Raji (cell line): ENCODE data around the gene ALPL.

ENCODE experiments used
- POLR2A ChIP-seq: IDR thresholded peaks from 2 replicates; pipeline ENCODE4 v1.6.1; 2011; ENCODE audit warnings: low read depth, low read length, control low read depth; ENCODE audit not compliant: insufficient read depth

The ALPL gene

GRCh38 chr1:21509351-21510112, at the start of gene ALPL:
Gene ALPL, plus strand, starts transcription at chr1:21509423. Its CDS starts 44,659 bp downstream, at chr1:21554082.
- no peak for TF ChIP-seq POLR2A

GRCh38 chr1:21468599-21468998, 40.6 kb upstream of the ALPL start:
- TF ChIP-seq POLR2A, result no peak

- no peak for TF ChIP-seq POLR2A
These were observed 39.6 kb upstream of the ALPL start for GRCh38 chr1:21469581-21469980.

- TF ChIP-seq POLR2A, result no peak
These were observed 36.4 kb upstream of the ALPL start for GRCh38 chr1:21472861-21473260.

DNA sequence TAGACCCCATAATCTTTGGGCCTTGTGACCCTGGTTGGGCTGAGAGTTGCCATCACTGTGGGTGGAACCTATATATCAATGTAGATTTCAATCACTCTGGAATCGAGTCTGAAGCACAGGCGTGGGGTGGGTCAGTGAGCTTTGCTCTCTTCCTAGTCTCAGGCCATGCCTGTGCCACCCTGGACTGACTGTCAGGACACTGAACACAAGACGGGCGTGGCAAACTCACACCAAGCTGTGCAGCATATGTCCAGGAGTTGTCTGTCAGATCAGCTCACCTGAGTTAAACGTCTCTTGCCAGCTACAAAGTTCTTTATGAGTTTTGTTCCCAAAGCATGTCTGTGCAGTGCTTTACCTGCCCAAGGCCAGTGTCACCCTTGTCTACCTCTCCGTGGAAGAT, 30.9 kb upstream of the ALPL start:
- no peak for TF ChIP-seq POLR2A

- TF ChIP-seq POLR2A, result no peak
These were observed 20.1 kb upstream of the ALPL start for GRCh38 chr1:21489146-21489545.

GRCh38 chr1:21490774-21491487, 18.3 kb upstream of the ALPL start:
- TF ChIP-seq POLR2A, result no peak

- TF ChIP-seq POLR2A, result no peak
These were observed 17.5 kb upstream of the ALPL start for GRCh38 chr1:21491488-21492355.

DNA sequence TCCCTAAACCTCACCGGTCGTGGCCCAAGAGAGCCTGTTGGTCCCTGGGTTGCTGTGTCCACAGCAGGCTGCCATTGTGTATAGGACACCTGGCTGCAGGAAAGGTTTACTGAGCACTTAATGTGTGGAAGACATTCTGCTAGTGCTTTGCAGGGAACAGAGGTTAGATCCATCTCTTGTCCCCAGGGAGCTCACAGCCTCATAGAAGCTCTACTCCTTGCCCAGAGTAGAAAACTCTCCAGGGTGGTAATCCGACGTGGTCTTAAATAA, 16.9 kb upstream of the ALPL start:
- no peak for TF ChIP-seq POLR2A

DNA sequence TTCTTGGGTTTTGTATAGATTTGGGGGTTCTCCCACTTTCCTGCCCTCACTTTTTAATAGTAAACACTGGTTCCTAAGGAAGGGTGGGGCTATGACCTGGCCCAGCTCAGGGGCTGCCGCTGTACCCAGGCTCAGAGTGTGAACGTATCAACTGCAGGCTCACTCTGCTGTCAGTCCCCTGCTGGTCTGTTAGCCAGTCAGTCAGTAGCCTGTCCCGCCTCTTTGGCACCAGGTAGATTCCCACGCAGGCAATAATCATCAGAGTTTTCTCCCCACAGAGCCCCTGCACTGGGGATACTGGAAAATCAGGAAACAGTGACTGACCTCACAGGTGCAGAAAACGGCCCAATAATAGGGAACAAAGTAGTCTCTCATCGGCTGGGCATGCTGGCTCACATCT, 15.0 kb upstream of the ALPL start:
- no peak for TF ChIP-seq POLR2A

DNA sequence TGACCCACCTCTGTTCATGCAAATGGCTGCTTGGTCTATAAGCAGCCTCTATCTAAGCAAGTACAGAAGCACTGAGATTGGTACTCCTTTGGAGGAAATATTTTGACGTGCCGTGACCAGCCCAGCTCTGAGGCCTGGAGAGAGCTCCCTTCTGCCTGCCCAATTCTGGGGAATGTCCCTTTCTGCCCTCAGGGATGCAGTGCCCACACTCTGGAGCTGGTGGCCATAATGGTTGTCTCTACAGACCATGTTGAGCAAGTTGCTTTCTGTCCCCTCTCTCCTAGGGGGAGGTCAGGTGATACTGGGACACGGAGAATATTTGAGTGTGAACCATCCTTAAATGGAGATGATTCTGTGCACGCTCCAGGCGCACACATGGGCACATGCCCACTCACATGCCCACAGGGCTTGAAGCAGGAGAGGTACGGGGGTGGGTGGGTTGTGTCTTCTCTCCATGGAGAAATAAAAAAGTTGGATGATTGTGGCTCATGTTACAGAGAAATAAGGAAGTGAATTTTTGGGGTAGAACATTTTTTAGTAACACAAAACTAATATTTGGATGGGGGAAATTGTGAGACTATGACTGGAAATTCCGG, 13.9 kb upstream of the ALPL start:
- no peak for TF ChIP-seq POLR2A

DNA sequence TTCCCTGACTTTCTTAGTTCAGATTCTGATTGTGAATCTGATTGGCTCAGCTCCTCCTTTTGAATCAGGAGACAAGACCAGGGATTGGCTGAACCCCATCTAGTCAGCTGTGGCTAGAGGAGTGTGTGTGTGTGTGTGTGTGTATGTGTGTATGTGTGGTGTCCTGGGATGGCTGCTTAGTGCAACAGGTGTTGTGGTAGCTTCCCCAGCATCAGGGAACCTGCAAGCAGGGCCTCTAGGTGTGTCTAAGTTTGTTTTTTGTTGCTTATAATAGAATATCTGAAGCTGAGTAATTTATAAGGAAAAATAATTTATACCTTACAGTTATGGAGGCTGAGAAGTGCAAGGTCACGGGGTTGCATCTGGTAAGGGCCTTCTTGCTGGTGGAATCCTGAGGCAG, 13.2 kb upstream of the ALPL start:
- TF ChIP-seq POLR2A, result no peak

GRCh38 chr1:21496886-21497285, 12.3 kb upstream of the ALPL start:
- TF ChIP-seq POLR2A, result no peak

GRCh38 chr1:21497466-21498061, 11.7 kb upstream of the ALPL start:
- TF ChIP-seq POLR2A, result no peak
